CD4-positive, alpha-beta T cell treated with Interleukin-6 for 4 hours (primary cell): ENCODE measurements around the gene SEMA3A.
"Not testable (repeated sequence)": the region's sequence is repeated elsewhere in the genome, so short reads cannot be mapped to it uniquely, and the experiment has no call there.

ENCODE experiments used
- DNase-seq: peaks from one replicate; pipeline ENCODE4 v3.0.0-alpha.2; 2020; ENCODE audit warnings: mixed read lengths

SEMA3A gene

DNA sequence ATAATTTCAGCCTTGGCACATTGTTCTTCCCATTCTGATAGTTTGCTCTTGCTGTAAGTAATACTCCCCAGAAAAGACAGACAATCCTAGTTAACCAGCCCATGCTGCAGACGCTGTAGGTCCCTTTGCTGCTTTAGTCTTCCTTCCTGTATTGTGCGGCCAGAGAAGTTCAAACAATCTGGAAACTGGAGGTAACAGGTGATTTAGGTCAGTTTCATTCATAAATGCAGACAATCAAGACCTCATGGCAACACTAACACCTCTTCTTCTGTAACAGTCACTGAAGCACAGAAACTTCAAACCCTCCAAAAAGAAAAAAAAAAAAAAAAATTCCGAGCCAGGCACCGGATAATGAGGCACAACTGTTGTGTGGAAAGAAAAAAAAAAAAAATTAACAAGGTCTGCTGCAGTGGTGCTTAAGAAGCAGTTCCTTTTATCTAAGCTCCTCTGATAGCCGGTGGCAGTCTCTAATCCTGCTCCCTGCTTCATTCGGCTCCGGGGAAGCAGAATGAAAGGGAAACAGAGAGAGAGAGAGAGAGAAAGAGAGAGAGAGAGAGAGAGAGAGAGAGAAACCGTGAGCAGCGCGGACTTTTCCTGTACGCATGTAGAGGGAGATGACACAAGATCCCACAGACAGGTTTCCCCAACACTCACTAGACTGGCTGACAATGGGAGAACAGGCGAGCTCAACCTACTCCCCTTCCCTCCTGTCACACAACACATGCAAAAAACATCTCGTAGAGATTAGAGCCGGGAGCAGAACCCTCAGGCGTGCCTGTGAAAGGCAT, at the start of gene SEMA3A:
Gene SEMA3A (minus strand): TSS at position 306 of the 788 bp plus-strand sequence. CDS start 203 bp downstream, at position 103.
- DNase-seq: peak; percentile 24

DNA sequence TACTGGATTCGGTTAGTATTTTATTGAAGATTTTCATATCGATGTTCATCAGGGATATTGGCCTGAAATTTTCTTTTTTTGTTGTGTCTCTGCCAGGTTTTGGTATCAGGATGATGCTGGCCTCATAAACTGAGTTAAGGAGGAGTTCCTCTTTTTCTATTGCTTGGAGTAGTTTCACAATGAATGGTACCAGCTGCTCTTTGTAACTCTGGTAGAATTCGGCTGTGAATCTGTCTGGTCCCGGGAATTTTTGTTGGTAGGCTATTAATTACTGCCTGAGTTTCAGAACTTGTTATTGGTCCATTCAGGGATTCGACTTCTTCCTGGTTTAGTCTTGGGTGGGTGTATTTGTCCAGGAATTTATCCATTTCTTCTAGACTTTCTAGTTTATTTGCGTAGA, 48.4 kb upstream of the SEMA3A start:
- not testable (repeated sequence) for DNase-seq

DNA sequence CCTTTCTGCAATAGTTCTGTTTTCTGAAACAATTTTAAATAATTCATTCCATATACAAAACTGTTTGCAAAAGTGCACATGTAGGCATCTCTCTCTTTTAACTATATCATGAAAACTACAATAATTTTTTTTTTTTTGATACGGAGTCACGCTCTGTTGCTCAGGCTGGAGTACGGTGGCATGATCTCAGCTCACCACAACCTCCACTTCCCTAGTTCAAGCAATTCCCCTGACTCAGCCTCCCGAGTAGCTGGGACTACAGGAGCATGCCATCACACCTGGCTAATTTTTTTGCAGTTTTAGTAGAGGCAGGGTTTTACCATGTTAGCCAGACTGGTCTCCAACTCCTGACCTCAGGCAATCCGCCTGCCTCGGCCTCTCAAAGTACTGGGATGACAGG, 44.0 kb upstream of the SEMA3A start:
- DNase-seq: no peak

DNA sequence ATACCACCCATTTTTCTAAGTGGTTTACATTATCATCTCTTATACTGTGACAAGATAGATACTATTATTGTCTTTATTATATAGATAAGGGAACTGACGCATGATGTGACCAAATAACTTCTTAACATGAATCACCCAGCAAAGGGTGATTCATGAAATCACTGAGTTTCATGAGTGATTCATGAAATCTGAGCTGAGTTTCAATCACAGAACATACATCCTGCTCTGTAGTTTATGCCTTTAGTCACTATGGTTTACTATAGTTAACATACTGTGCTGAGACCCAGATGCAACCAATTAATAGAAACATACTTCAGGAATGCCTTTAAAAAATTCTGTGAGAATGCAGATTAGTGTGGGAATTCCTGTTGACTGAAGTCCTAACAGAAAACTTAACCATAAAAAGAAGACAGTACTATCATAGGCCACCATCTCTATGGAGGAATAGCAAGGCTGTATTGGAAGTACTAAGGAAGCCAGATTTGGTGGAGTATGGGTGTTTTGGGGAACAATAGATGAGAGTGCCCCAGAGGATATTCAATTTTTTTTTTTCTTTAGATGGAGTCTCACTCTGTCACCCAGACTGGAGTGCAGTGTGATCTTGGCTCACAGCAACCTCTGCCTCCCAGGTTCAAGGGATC, 43.1 kb upstream of the SEMA3A start:
- DNase-seq: no peak

DNA sequence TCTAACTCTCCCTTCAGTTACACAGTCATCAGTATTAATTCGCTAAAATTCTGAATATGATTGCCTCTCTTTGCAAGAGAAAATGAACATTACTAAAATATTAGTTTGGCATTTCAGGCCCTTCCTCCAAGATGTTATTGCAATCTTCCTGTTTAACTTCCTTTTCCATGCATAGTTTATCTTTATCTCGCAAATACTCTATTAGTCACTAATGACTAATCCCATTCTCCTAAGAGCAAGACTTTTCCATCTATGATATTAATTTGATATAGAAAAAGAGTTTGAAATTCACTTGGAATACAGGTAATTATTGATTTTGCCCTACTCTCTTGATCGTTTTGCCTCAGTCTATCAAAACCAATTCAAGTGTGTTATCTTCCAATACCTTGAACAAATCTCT, 41.8 kb upstream of the SEMA3A start:
- no peak for DNase-seq

DNA sequence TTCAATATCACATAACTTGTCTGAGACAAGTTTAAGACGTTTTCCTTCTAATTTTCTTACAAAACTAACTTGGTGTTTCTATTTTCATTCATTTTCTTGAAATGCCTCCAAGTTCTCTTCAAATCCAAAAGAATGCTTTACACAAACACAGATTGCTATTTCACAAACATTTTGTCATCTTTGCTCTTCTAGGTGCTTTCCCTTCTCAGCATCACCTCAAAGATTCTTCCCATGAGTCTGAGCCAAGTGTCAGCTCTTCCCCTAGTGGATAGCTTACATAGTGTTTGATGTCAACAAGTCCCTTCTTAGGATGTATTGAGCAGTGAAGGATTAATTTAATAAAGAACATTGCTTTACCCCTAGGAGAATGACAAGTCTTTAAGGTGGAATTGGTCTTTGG, 38.1 kb upstream of the SEMA3A start:
- DNase-seq: no peak

DNA sequence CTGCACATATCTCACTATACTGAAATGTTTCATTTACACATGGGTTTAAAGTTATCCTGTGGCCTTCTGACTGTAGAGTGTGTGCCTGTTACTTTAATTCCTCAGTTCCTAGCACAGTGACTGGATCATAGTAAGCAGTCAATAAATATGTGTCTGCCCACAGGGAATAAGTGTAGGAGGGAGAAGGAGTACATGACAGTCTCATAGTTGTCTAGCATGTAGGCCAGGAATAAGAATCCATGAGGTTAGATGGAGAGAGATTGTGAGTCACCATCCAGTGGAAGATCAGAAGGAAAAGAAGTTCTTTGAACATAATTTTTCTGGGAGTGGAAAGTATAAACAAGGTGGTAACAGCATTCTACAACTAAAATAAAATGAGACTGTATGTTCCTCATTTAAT, 36.6 kb upstream of the SEMA3A start:
- no peak for DNase-seq

DNA sequence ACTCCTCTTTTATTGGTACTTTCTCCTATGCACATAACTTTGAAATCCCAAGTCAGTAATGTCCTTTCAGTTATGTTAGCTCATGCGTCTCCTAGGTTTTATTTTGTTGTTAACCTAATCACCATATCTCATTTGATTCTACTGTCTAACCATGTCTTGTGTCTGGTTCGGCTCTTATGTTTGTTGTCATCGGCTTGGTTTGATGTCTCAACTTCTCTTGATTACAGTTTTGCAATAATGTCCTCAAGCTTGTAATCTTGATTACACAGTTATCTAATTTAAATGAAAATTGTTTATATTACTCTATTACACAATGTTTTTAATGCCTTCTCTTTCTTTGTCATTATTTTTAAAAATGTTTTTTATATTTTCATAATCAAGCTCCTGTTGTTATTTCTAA, 35.9 kb upstream of the SEMA3A start:
- DNase-seq: no peak

DNA sequence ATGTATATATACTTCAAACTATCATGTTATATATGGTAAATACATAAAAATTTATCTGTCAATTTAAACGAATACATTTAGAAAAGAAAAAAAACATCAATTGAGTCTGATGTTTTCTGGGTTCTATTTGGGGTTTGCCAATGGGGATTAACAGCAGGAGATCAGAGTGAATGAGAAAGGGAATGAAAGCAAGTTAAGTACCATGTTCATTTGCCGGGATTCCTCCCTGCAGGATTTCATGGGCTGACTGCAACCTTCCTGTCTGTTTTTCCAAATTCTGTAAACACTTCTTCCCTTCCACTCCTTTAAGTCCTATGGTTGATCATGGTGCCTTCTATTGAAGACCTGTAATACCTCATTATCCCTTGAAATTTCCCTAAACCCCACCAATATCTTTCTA, 33.9 kb upstream of the SEMA3A start:
- no peak for DNase-seq

DNA sequence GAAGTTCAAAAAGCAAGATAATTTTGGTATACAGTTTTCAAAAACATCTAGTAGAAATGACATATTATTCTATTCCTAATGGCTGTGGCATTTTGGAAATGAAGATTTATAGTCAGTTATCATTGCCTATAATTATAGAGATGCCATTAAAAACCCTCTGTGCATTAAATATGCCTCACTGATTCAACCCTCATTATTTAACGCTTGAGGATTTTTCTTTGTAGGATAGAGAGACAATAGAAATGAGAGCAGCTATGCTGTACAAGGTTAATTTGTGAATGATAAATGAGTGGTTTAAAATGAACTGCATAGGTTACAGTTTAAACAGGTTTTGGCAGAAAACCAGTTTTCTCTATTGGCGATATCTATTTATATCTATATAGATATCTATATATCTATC, 32.2 kb upstream of the SEMA3A start:
- no peak for DNase-seq

DNA sequence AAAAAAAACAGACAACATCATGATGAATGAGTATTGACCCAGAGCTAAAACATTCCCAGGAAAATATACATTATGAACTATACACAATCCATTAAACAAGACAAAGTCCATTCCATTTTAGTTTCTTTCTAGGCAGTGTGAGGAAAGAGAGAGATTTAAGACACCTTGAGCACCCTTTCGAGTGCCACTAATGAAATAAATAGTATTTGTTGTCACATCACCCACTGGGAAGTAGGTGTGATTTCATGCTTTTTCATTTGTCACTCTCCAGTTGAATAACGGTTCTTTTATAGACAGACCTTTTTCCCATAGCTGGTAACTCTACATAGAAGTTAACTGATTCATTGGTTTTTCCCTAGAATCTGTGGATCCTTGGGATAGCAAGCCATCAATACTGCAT, 29.9 kb upstream of the SEMA3A start:
- DNase-seq: no peak

DNA sequence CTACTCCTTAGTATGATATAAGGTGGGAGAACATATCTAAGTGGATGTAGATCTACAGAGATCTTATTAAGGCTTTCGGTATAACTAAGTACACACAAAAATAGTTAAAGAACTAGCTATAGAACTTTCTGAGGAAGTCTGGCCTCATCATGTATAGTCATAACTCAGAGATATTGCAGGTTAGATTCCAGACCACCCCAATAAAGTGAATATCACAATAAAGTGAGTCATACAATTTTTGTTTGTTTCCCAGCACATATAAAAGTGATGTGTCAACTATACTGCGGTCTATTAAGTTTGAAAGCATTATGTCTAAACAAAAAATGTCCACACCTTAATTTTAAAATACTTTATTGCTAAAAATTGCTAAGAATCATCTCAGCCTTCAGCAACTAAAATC, 24.7 kb upstream of the SEMA3A start:
- DNase-seq: no peak

DNA sequence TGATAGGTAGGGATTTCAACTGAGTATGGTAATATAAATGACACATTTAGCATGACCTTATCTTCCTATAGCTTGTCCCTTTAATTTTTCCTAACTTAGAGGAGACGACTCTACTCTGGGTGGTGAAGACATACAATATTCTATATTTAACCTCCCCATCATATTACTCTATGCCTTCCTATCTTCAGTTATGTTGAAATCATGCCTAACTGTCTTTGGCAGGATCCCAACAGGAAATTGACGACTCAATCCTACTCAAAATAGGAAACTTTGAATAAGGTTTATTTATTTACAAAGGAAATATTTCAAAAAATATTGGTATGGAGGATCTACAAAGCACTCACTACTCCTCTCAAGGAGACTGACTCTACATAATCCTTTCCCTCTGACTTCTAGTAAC, 24.1 kb upstream of the SEMA3A start:
- DNase-seq: no peak

DNA sequence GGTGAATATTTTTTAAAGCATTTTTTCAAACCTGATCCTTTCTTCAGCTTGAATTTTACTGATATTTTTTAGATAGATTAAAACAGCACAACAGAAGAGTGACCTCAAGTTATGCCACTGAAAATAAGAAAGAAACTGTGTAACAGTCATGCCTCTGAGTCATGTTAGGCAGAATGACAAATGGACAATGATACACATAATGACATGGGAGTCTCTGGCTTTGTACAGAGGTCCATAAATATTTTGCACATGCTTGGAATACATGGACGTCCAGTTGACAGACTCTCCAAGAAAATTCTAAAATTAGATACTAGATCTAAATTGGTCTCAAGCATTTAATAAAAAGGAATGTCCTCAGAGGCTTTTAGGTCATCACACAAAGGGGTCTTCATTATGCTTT, 21.9 kb upstream of the SEMA3A start:
- DNase-seq: no peak

DNA sequence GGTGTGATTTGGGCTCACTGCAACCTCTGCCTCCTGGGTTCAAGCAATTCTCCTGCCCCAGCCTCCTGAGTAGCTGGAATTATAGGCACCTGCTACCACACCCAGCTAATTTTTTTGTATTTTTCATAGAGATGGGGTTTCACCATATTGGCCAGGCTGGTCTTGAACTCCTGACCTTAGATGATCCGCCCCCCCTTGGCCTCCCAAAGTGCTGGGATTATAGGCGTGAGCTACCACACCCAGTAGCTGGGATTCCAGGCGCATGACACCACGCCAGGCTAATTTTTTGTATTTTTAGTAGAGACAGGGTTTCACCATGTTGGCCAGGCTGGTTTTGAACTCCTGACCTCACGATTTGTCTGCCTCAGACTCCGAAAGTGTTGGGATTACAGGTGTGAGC, 20.2 kb upstream of the SEMA3A start:
- not testable (repeated sequence) for DNase-seq

DNA sequence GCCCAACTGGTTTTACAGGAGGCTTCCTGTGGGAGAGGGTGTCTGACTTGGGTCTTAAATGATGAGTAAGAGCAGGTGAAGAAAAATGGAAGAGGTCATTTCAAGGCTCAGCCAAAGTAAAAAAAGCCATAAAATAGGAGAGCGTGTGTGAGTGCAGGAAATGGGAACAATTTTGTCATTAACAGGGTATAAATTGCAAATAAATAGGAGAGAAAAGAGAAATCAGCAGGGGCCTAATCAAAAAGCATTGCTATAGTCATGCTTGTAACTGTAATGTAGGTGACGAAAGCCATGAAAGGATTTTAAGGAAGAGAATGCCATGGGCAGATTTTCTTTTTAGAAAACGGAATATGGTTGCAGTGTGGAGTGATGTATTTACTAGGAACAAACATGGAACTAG, 15.7 kb upstream of the SEMA3A start:
- DNase-seq: no peak

DNA sequence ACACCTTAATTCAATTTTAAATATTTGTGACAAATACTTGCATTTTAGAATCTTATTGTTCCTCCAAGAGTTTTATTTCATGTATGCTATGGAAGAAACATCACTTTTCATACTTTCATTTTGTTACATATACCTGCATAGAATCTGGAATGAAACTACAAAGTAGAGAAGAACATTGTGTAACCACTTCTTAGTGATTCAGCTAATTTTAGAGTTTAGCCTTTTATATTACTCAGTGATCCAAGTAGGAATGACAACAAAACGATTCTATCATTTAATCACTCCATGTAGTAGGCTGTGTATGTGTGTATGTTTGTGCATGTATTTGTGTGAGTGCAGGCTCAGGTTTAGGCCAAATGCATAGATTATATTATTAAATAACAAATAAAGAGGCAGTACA, 14.4 kb upstream of the SEMA3A start:
- DNase-seq: no peak

DNA sequence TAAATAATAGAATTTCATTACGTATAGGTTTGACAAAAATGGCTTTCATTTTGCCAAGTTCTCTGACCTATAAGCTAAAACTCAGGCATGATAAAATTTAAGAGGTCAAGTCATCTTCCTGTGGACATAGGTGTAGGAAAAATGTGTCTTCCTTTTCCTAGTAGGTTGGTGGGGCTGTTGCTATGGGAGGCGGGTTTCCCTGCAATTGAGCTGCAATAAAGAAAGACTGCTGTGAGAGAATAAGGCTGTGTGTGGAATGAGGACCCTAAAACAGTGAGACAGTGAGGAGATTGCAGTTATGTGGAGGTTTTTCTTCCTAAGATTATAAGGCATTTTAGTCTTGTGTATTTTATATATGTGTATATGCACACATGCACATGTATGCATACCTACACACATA, 13.0 kb upstream of the SEMA3A start:
- DNase-seq: no peak

DNA sequence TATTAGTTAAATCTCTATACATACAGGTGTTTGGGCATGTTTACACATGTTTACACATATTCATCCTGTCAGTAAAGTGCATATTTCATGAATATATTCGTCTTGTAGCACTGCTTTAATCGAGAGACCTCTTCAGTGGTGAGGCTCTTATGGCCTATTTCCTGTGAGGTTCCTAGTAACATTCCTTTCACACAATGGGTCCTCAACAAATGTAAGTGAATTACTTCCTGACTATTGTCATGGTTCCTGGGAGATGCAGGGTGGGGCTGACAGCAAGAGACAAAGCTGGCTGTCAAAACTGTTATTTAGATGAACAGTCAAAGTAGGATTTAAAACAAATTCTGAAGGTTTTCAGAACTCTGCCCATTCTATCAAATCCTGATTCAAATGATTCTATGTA, 12.4 kb upstream of the SEMA3A start:
- DNase-seq: no peak

DNA sequence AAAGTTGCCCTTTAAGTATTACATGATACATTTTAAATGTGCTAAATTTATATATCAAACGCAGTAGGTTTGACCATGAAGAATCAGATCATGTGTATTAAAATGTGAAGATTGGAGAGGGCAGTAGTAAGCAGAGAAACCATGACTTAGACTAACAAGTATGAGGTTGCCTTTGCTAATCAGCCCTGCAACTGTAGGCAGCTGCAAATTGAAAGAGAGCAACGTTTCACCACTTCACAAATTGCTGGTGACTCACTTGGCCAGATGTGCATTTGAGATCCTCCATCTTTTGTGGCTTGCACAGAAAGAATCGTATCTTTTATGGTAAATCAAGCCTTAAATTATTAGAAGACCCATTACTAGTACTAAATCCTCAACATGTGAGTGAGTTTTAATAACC, 10.1 kb upstream of the SEMA3A start:
- DNase-seq: no peak

DNA sequence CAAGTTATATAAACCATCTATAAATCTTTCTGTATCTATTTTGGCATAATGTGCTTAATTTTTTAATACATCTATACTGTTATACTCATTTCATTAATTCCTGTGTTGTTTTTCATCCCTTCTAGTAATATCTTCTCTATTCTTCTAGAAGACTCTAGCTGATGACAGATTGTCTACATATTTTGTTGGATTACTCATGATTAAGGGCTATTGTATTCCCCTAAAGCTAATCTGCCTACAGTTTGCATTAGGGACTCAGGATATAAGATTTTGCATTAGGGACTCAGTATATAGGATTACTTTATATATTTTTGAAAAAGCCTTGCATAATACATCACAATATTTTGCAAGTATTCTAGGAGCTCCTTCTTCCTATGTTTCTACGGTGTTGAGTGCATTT, 8.3 kb upstream of the SEMA3A start:
- no peak for DNase-seq

DNA sequence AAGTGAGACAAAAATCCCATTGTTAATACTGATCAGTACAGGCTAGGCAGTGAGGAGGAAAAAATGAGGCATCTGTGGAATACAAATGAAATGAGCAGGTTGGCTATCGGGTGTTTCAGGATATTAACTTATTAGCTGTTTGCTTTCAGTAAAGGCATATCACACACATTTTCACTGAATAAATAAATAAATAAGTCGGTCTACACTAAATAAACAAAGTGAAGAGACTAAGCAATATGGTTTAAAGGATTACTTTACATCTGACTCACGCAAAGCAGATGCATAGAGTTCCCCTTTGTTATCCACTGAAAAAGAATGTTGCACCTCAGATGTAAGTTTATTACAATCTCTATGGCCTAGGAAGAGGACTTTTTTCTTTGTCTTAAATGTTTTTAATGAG, 6.3 kb upstream of the SEMA3A start:
- DNase-seq: no peak

DNA sequence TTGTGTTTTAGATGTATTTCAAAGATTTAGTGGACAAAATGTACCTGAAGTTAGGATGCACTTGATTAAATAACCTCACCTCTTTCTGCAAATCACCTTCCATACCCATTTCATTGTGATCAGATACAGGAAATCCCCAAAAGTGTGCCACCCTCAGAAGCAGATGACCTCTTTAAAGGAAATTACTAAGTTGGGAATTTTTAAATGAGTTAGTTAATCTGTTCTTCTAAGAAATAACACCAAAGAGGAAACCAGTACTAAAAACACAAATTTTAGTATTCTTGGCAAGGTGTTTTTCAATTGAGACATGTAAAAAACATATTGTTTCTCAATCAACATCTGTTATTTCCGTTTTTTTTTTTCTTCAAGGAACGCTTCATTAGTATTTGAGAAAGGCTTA, 4.6 kb upstream of the SEMA3A start:
- no peak for DNase-seq

DNA sequence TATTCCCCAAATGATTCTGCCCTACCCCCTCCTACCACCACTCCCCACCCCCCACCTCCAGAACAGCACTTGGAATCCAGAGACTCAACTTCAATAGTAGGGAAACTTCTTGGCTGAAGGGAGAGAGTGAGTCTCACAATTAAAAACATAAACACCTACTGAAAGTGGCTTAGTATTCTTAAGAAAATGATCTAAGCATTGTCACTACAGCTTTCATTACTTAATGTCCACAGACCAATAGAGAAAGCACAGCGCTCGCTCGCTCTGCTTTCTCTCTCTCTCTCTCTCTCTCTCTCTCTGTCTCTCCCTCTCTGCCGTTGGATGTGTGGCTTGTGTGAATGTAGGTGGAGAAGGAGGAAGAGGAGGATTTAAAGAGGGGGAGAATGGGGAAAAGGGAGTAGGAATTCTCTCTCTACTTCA, 1.5 kb upstream of the SEMA3A start:
- no peak for DNase-seq
